WERI-Rb-1 (cell line): ENCODE results near the gene DQX1.
"Not testable (repeated sequence)": the region's sequence is repeated elsewhere in the genome, so short reads cannot be mapped to it uniquely, and the experiment has no call there.

Source experiments
- DNase-seq: peaks from one replicate; pipeline ENCODE4 v3.0.0-alpha.2; 2020
- H3K27ac ChIP-seq: fragments of 250-450 bp; sonication (Bioruptor Pico); 2 replicates; pipeline ENCODE4 v1.5.1; 2020; ENCODE audit warnings: mild to moderate bottlenecking, moderate library complexity
- H3K27me3 ChIP-seq: fragments of 250-450 bp; sonication (Bioruptor Pico); 2 replicates; pipeline ENCODE4 v1.5.1; 2021; ENCODE audit warnings: mild to moderate bottlenecking, low read depth, moderate library complexity; ENCODE audit not compliant: insufficient read depth, severe bottlenecking
- H3K36me3 ChIP-seq: fragments of 250-450 bp; sonication (Bioruptor Pico); 2 replicates; pipeline ENCODE4 v1.5.1; 2020; ENCODE audit warnings: mild to moderate bottlenecking, moderate library complexity
- H3K4me3 ChIP-seq: 2 replicates; pipeline ENCODE4 v1.5.1; 2011; ENCODE audit warnings: low read depth, mild to moderate bottlenecking, control low read depth, low read length
- H3K9me3 ChIP-seq: fragments of 250-450 bp; sonication (Bioruptor Pico); 2 replicates; pipeline ENCODE4 v1.5.1; 2021; ENCODE audit warnings: mild to moderate bottlenecking, moderate library complexity; ENCODE audit not compliant: severe bottlenecking
- TF ChIP-seq, protein P1 (sequence below): IDR thresholded peaks from 2 replicates; pipeline ENCODE4 v1.5.1; 2011; ENCODE audit warnings: low read depth, mild to moderate bottlenecking, control low read depth, inconsistent platforms, low read length

DQX1 gene

GRCh38 chr2:74562126-74562775, 36.2 kb upstream of the DQX1 start:
- Histone ChIP-seq H3K27ac (no peak overlapping the region), H3K9me3 (no peaks in the 10 kb centered on the region), H3K36me3 (no peaks in the 10 kb centered on the region), H3K27me3 (no peaks in the 10 kb centered on the region), H3K4me3 (no peak overlapping the region)
- TF ChIP-seq, protein P1, sequence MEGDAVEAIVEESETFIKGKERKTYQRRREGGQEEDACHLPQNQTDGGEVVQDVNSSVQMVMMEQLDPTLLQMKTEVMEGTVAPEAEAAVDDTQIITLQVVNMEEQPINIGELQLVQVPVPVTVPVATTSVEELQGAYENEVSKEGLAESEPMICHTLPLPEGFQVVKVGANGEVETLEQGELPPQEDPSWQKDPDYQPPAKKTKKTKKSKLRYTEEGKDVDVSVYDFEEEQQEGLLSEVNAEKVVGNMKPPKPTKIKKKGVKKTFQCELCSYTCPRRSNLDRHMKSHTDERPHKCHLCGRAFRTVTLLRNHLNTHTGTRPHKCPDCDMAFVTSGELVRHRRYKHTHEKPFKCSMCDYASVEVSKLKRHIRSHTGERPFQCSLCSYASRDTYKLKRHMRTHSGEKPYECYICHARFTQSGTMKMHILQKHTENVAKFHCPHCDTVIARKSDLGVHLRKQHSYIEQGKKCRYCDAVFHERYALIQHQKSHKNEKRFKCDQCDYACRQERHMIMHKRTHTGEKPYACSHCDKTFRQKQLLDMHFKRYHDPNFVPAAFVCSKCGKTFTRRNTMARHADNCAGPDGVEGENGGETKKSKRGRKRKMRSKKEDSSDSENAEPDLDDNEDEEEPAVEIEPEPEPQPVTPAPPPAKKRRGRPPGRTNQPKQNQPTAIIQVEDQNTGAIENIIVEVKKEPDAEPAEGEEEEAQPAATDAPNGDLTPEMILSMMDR: no peak
- DNase-seq: no peak

GRCh38 chr2:74561022-74561421, 35.0 kb upstream of the DQX1 start:
- H3K36me3 ChIP-seq, H3K9me3 ChIP-seq, H3K27ac ChIP-seq, DNase-seq, H3K27me3 ChIP-seq, H3K4me3 ChIP-seq: not testable (repeated sequence)

GRCh38 chr2:74560591-74560990, 34.6 kb upstream of the DQX1 start:
- Histone ChIP-seq H3K4me3 (no peak overlapping the region), H3K27me3 (no peaks in the 10 kb centered on the region), H3K36me3 (peaks cover 7% of the 10 kb centered on the region; the same call in 1 of the 2 replicates), H3K27ac (no peak overlapping the region), H3K9me3 (no peaks in the 10 kb centered on the region)
- TF ChIP-seq, protein P1: no peak
- DNase-seq: no peak

DNA sequence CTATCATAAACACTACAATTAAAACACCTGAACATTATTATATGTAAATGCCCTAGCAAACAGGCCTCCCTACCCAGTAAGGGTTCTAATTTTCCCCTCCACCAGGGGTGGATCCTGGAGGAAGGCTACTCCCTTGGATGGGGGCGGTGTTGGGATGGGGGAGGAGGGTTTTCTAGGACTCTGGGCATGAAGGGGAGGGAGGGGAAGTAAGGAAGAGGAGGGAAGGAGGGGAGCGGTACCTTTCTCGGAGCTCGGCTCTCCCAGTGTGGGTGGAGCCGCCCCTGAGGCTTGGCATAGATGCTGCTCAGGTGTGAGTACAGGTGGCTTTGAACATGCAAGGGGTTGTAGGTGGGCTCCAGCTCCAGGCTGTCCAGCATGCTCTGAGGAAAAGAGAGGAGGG, 33.9 kb upstream of the DQX1 start:
- TF ChIP-seq, protein P1: no peak
- H3K4me3 ChIP-seq: no peak overlapping the region
- H3K27ac ChIP-seq: no peak overlapping the region
- no peak for DNase-seq
- no peaks in the 10 kb centered on the region for H3K9me3 ChIP-seq
- H3K36me3 ChIP-seq: peaks cover 7% of the 10 kb centered on the region; the same call in 1 of the 2 replicates
- H3K27me3 ChIP-seq: no peaks in the 10 kb centered on the region

- no peak for DNase-seq
- H3K27me3 ChIP-seq: no peaks in the 10 kb centered on the region
- no peak overlapping the region for H3K27ac ChIP-seq
- H3K4me3 ChIP-seq: no peak overlapping the region
- H3K9me3 ChIP-seq: no peaks in the 10 kb centered on the region
- peaks cover 7% of the 10 kb centered on the region; the same call in 1 of the 2 replicates for H3K36me3 ChIP-seq
- TF ChIP-seq, protein P1: no peak
Observed at GRCh38 chr2:74558284-74559230, 32.5 kb upstream of the DQX1 start.

GRCh38 chr2:74556831-74557370, 30.9 kb upstream of the DQX1 start:
- TF ChIP-seq, protein P1: no peak
- DNase-seq: no peak
- Histone ChIP-seq H3K9me3 (no peaks in the 10 kb centered on the region), H3K27ac (no peak overlapping the region), H3K27me3 (no peaks in the 10 kb centered on the region), H3K36me3 (peaks cover 7% of the 10 kb centered on the region; the same call in 1 of the 2 replicates), H3K4me3 (no peak overlapping the region)
